GM23338 (cell line): Measurements from ENCODE around the gene TSC22D1. TPM values are rescaled to one million over a fixed set of nuclear protein-coding genes. Genes with fewer than 3 reads are reported as not detected.

Experiments
- ATAC-seq: fragments of 200-7000 bp; cut with Tn5 transposase; 3 replicates; pipeline ENCODE4 v1.9.1; 2020
- DNase-seq: peaks from one replicate; pipeline ENCODE4 v3.0.0-alpha.2; 2015; ENCODE audit warnings: low spot score
- H2AFZ ChIP-seq: fragments of 200-600 bp; sonication (generic); 2 replicates; pipeline ENCODE4 v1.8.0; 2016; ENCODE audit warnings: antibody characterized with exemption, mild to moderate bottlenecking, moderate library complexity
- H3F3A ChIP-seq: fragments of 200-600 bp; sonication (generic); replicated peaks from 2 replicates; pipeline ENCODE4 v1.8.0; 2017; ENCODE audit warnings: antibody characterized with exemption, mixed run types, low read depth
- H3K27ac ChIP-seq: fragments of 200-600 bp; sonication (generic); 2 replicates; pipeline ENCODE4 v1.6.1; 2016; ENCODE audit warnings: low read depth
- H3K27me3 ChIP-seq: fragments of 200-600 bp; sonication (generic); 2 replicates; pipeline ENCODE4 v1.8.0; 2016; ENCODE audit warnings: mild to moderate bottlenecking, mixed run types, moderate library complexity; ENCODE audit not compliant: insufficient read depth
- H3K36me3 ChIP-seq: fragments of 200-600 bp; sonication (generic); 2 replicates; pipeline ENCODE4 v1.8.0; 2016; ENCODE audit warnings: mild to moderate bottlenecking; ENCODE audit not compliant: insufficient read depth
- H3K4me1 ChIP-seq: fragments of 200-600 bp; sonication (generic); 2 replicates; pipeline ENCODE4 v1.8.0; 2016; ENCODE audit warnings: mild to moderate bottlenecking, moderate library complexity; ENCODE audit not compliant: insufficient read depth
- H3K4me2 ChIP-seq: fragments of 200-600 bp; sonication (generic); 2 replicates; pipeline ENCODE4 v1.7.1; 2017; ENCODE audit warnings: mixed run types
- H3K4me3 ChIP-seq: fragments of 200-600 bp; sonication (generic); 2 replicates; pipeline ENCODE4 v1.6.1; 2016; ENCODE audit warnings: mixed run types
- H3K79me2 ChIP-seq: fragments of 200-600 bp; sonication (generic); replicated peaks from 2 replicates; pipeline ENCODE4 v1.8.0; 2017; ENCODE audit warnings: mild to moderate bottlenecking; ENCODE audit not compliant: insufficient read depth
- H3K9me2 ChIP-seq: fragments of 200-600 bp; sonication (generic); 2 replicates; pipeline ENCODE4 v1.8.0; 2017; ENCODE audit not compliant: insufficient read depth
- H4K20me1 ChIP-seq: fragments of 200-600 bp; sonication (generic); replicated peaks from 2 replicates; pipeline ENCODE4 v1.8.0; 2017; ENCODE audit warnings: mild to moderate bottlenecking; ENCODE audit not compliant: insufficient read depth
- H3K27ac Mint-ChIP-seq: 2 replicates; pipeline ENCODE4 v1.8.0; 2020; ENCODE audit warnings: inconsistent platforms, mild to moderate bottlenecking, moderate library complexity, mixed read lengths
- H3K27me3 Mint-ChIP-seq: 3 replicates; pipeline ENCODE4 v1.8.0; 2022; ENCODE audit warnings: low read depth, mild to moderate bottlenecking, moderate library complexity, mixed read lengths, inconsistent platforms; ENCODE audit not compliant: insufficient read depth, poor library complexity
- H3K36me3 Mint-ChIP-seq: 3 replicates; pipeline ENCODE4 v1.8.0; 2021; ENCODE audit warnings: low read depth, mild to moderate bottlenecking, inconsistent platforms, moderate library complexity, mixed read lengths
- H3K4me1 Mint-ChIP-seq: 3 replicates; pipeline ENCODE4 v1.8.0; 2020; ENCODE audit warnings: mild to moderate bottlenecking, inconsistent platforms, mixed read lengths
- H3K4me3 Mint-ChIP-seq: 3 replicates; pipeline ENCODE4 v1.8.0; 2021; ENCODE audit warnings: moderate library complexity, mild to moderate bottlenecking, inconsistent platforms, mixed read lengths
- H3K9me3 Mint-ChIP-seq: 3 replicates; pipeline ENCODE4 v1.8.0; 2020; ENCODE audit warnings: moderate library complexity, mild to moderate bottlenecking, inconsistent platforms, mixed read lengths
- CREB1 ChIP-seq: fragments of 250-450 bp; sonication (Bioruptor Pico); IDR thresholded peaks from 2 replicates; pipeline ENCODE4 v1.5.0; 2020; ENCODE audit warnings: low read depth, mild to moderate bottlenecking, moderate library complexity
- ETS1 ChIP-seq: IDR thresholded peaks from 2 replicates; pipeline ENCODE4 v1.6.1; 2016; ENCODE audit warnings: antibody characterized with exemption
- EZH2phosphoT487 ChIP-seq: fragments of 200-600 bp; sonication (generic); IDR thresholded peaks from one replicate; pipeline ENCODE4 v1.8.1; 2018; ENCODE audit warnings: antibody characterized with exemption; ENCODE audit not compliant: unreplicated experiment
- JUNB ChIP-seq: IDR thresholded peaks from one replicate; pipeline ENCODE4 v1.6.1; 2016; ENCODE audit warnings: antibody characterized with exemption; ENCODE audit not compliant: unreplicated experiment
- NANOG ChIP-seq: IDR thresholded peaks from 2 replicates; pipeline ENCODE4 v1.6.1; 2016; ENCODE audit warnings: antibody characterized with exemption, borderline replicate concordance
- POLR2AphosphoS5 ChIP-seq: IDR thresholded peaks from 2 replicates; pipeline ENCODE4 v1.6.1; 2016; ENCODE audit warnings: antibody characterized with exemption, low read depth
- REST ChIP-seq: IDR thresholded peaks from one replicate; pipeline ENCODE4 v1.6.1; 2018; ENCODE audit warnings: antibody characterized with exemption; ENCODE audit not compliant: unreplicated experiment
- STAT1 ChIP-seq: IDR thresholded peaks from one replicate; pipeline ENCODE4 v1.6.1; 2016; ENCODE audit warnings: antibody characterized with exemption; ENCODE audit not compliant: unreplicated experiment
- ZNF114 ChIP-seq: fragments of 250-450 bp; sonication (Bioruptor Pico); IDR thresholded peaks from 2 replicates; pipeline ENCODE4 v1.5.0; 2020; ENCODE audit warnings: mild to moderate bottlenecking, moderate library complexity
- ZNF331 ChIP-seq: fragments of 250-450 bp; sonication (Bioruptor Pico); IDR thresholded peaks from 2 replicates; pipeline ENCODE4 v1.5.0; 2020; ENCODE audit warnings: low read depth, mild to moderate bottlenecking, moderate library complexity
- polyA plus RNA-seq: library from polyadenylated mRNA; unstranded; fragments of >200 nt; fragmentation: Nextera tagmentation; extraction: Ambion mirVana; gene quantifications from 2 replicates; pipeline ENCODE4 v1.2.1, GENCODE V29; 2016
- total RNA-seq: library from RNA; depleted of rRNA; stranded (reverse); fragments of >200 nt; shearing (Covaris generic); gene quantifications from 2 replicates; pipeline ENCODE4 v1.2.3, GENCODE V29; 2014
- TF ChIP-seq, protein P1 (sequence below), 2 experiments: fragments of 200-600 bp in 1 of 2; sonication (generic) in 1 of 2; conservative IDR thresholded peaks; 2 replicates each; pipeline versions ENCODE4 v1.5.1 to v1.6.1; 2016 to 2017; ENCODE audit warnings: antibody characterized with exemption in 2 of 2, low read depth in 2 of 2, mild to moderate bottlenecking in 2 of 2, moderate library complexity in 1 of 2

TSC22D1 gene
- total and polyA plus RNA-seq, 2 experiments from 2014 or later = 58.5 to 114 TPM

GRCh38 chr13:44439452-44440024, 136.6 kb downstream of the TSC22D1 start:
- Histone ChIP-seq H3F3A (no peaks in the 10 kb centered on the region), H4K20me1 (peaks cover 3% of the 10 kb centered on the region; the same call in 1 of the 2 replicates), H3K4me3 (no peak overlapping the region), H3K27ac (peak overlapping the region; percentile 35; the same call in 1 of the 2 replicates), H2AFZ (no peak overlapping the region), H3K27me3 (no peaks in the 10 kb centered on the region), H3K4me1 (peaks cover 8% of the 10 kb centered on the region), H3K79me2 (peaks cover 45% of the 10 kb centered on the region), H3K4me2 (no peak overlapping the region), H3K9me2 (no peaks in the 10 kb centered on the region), H3K36me3 (0 out of 2 replicates have a peak, but pooled peaks cover 3% of the 10 kb centered on the region)
- Mint-ChIP-seq H3K27me3 (peaks cover 4% of the 10 kb centered on the region), H3K36me3 (peaks cover 4% of the 10 kb centered on the region), H3K9me3 (no peaks in the 10 kb centered on the region), H3K4me3 (no peak overlapping the region), H3K27ac (peak overlapping the region; percentile 51; the same call in 1 of the 2 replicates), H3K4me1 (peaks cover 24% of the 10 kb centered on the region)
- no peak for DNase-seq
- ATAC-seq = no peak
- TF ChIP-seq EZH2phosphoT487 (no peak), ZNF114 (no peak), REST (no peak), STAT1 (no peak), JUNB (no peak), POLR2AphosphoS5 (no peak), ZNF331 (CRISPR knock-in tag) (no peak), NANOG (no peak), ETS1 (no peak), CREB1 (CRISPR knock-in tag) (no peak)
- TF ChIP-seq, protein P1, sequence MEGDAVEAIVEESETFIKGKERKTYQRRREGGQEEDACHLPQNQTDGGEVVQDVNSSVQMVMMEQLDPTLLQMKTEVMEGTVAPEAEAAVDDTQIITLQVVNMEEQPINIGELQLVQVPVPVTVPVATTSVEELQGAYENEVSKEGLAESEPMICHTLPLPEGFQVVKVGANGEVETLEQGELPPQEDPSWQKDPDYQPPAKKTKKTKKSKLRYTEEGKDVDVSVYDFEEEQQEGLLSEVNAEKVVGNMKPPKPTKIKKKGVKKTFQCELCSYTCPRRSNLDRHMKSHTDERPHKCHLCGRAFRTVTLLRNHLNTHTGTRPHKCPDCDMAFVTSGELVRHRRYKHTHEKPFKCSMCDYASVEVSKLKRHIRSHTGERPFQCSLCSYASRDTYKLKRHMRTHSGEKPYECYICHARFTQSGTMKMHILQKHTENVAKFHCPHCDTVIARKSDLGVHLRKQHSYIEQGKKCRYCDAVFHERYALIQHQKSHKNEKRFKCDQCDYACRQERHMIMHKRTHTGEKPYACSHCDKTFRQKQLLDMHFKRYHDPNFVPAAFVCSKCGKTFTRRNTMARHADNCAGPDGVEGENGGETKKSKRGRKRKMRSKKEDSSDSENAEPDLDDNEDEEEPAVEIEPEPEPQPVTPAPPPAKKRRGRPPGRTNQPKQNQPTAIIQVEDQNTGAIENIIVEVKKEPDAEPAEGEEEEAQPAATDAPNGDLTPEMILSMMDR (conservative IDR thresholded peaks at IDR 0.05; ENCODE audit: low read depth in 2 of 2) = no peak
